GM12878 (cell line): ENCODE results near the gene SUPT7L.

Source experiments
- BRCA1 ChIP-seq: IDR thresholded peaks from 2 replicates; pipeline ENCODE4 v1.6.1; 2011; ENCODE audit warnings: low read depth, low read length, improper control_type of control experiment
- CTCF ChIP-seq, 3 experiments: IDR thresholded peaks in 2 of 3; conservative IDR thresholded peaks in 1 of 3; 2 replicates each; pipeline ENCODE4 v1.5.1; 2011; ENCODE audit warnings: low read depth in 3 of 3, low read length in 3 of 3, mild to moderate bottlenecking in 3 of 3, control low read depth in 2 of 3, moderate library complexity in 2 of 3, inconsistent platforms in 1 of 3, mixed read lengths in 1 of 3; ENCODE audit not compliant: control insufficient read depth in 2 of 3, insufficient read depth in 1 of 3; ENCODE audit errors: extremely low read depth in 1 of 3
- RAD21 ChIP-seq: IDR thresholded peaks from 2 replicates; pipeline ENCODE4 v1.6.1; 2011; ENCODE audit warnings: mild to moderate bottlenecking, low read depth, low read length, moderate library complexity; ENCODE audit not compliant: insufficient read depth

- TF ChIP-seq RAD21 (no peak), BRCA1 (no peak), CTCF (IDR thresholded peaks at IDR 0.05 in 2 of 3, conservative IDR thresholded peaks at IDR 0.05 in 1 of 3; ENCODE audit: control insufficient read depth in 2 of 3, extremely low read depth in 1 of 3, insufficient read depth in 1 of 3, low read depth in 3 of 3, low read length in 3 of 3) (no peak)
Observed at GRCh38 chr2:27634291-27634690, 29.1 kb downstream of the SUPT7L start.
